ENCODE data around the gene ZNF214.

Gene ZNF214

GRCh38 chr11:7020183-7020917 is at the start of gene ZNF214, which contains the start of gene NLRP14:
Gene ZNF214, minus strand, starts transcription at chr11:7020346. Its CDS starts 17,511 bp downstream, at chr11:7002835.
Gene NLRP14, plus strand, starts transcription at chr11:7020479. Its CDS starts 18,108 bp downstream, at chr11:7038587.
- DNase-seq = no peak

GRCh38 chr11:7062534-7062933 is 42.4 kb upstream of the ZNF214 start:
- no peak for DNase-seq

GRCh38 chr11:7060868-7061267 is 40.7 kb upstream of the ZNF214 start:
- DNase-seq = no peak

GRCh38 chr11:7057641-7058040 is 37.5 kb upstream of the ZNF214 start:
- no peak for DNase-seq

GRCh38 chr11:7056828-7057513 is 36.8 kb upstream of the ZNF214 start:
- DNase-seq = no peak

GRCh38 chr11:7050191-7050590 is 30.0 kb upstream of the ZNF214 start:
- DNase-seq = no peak

GRCh38 chr11:7046474-7047175 is 26.5 kb upstream of the ZNF214 start:
- no peak for DNase-seq

GRCh38 chr11:7034019-7034418 is 13.9 kb upstream of the ZNF214 start:
- no peak for DNase-seq

GRCh38 chr11:7032692-7033091 is 12.5 kb upstream of the ZNF214 start:
- no peak for DNase-seq

- DNase-seq = no peak
These were observed 11.3 kb upstream of the ZNF214 start for GRCh38 chr11:7031471-7031871.

GRCh38 chr11:7030836-7031235 is 10.7 kb upstream of the ZNF214 start:
- no peak for DNase-seq

- DNase-seq = no peak
These were observed 8.0 kb upstream of the ZNF214 start for GRCh38 chr11:7028141-7028540.

GRCh38 chr11:7021318-7021717 is 1.2 kb upstream of the ZNF214 start:
- no peak for DNase-seq

GRCh38 chr11:7019500-7020182 is 505 bp downstream of the ZNF214 start:
- no peak for DNase-seq

- no peak for DNase-seq
These were observed 4.1 kb downstream of the ZNF214 start for GRCh38 chr11:7016011-7016410.

GRCh38 chr11:7014118-7014517 is 6.0 kb downstream of the ZNF214 start:
- DNase-seq = no peak

GRCh38 chr11:7004482-7004881 is 15.7 kb downstream of the ZNF214 start:
- no peak for DNase-seq

GRCh38 chr11:6995703-6996102 is 24.4 kb downstream of the ZNF214 start:
- DNase-seq = no peak

- DNase-seq = no peak
These were observed 27.4 kb downstream of the ZNF214 start for GRCh38 chr11:6992457-6993417.

- no peak for DNase-seq
These were observed 28.1 kb downstream of the ZNF214 start for GRCh38 chr11:6992026-6992425.

GRCh38 chr11:6991227-6991626 is 28.9 kb downstream of the ZNF214 start:
- DNase-seq = no peak

- DNase-seq = no peak
These were observed 31.6 kb downstream of the ZNF214 start for GRCh38 chr11:6988506-6988905.

Data from activated effector memory CD4-positive, alpha-beta T cell treated with Interleukin-2 at 50 U/mL for 16 hours (primary cell).